ENCODE data around the gene SORBS1. TPM values are rescaled to one million over a fixed set of nuclear protein-coding genes. Genes with fewer than 3 reads are reported as not detected.

Gene SORBS1
- total RNA-seq, 1 donor from 2014 or later = 16.1 TPM

DNA sequence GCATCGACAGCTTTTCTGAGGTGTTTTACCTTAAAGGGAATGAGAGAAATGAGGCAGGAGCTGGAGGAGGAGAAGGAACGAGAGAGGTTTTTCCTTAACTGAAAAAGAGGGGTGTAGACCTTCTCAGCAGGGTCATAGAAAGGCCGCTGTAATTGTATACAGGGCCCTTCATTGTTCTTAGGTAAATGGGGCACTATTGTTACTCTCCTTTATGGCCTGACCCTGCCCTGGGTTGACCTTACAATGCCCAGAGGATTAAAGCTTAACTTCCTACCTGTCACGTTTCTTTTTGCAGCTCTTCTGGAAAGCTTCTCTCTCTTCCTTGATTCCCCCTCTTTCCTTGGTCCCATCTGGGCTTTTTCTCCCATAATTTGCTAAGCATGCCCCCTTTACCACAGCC, 256.7 kb downstream of the SORBS1 start:
- Histone ChIP-seq H3F3A (ENCODE audit: low read depth) (peaks cover 28% of the 10 kb centered on the region), H4K20me1 (ENCODE audit: low read depth) (peaks cover 11% of the 10 kb centered on the region), H3K36me3 (no peaks in the 10 kb centered on the region), H3K4me3 (no peak overlapping the region), H3K27me3 (peaks cover 39% of the 10 kb centered on the region), H3K9me3 (ENCODE audit: low read depth) (no peaks in the 10 kb centered on the region), H2AFZ (replicated peaks) (no peak overlapping the region), H3K4me2 (peak overlapping the region; percentile 50), H3K4me1 (peaks cover 20% of the 10 kb centered on the region), H3K27ac (no peak overlapping the region), H3K79me2 (ENCODE audit: low read depth) (no peaks in the 10 kb centered on the region), H3K9ac (no peak overlapping the region)
- H3K4me3 Mint-ChIP-seq = no peak overlapping the region
- H3K36me3 Mint-ChIP-seq = no peaks in the 10 kb centered on the region
- peaks cover 3% of the 10 kb centered on the region for H3K4me1 Mint-ChIP-seq
- peaks cover 6% of the 10 kb centered on the region for H3K27me3 Mint-ChIP-seq (ENCODE audit: insufficient read depth, low read depth)
- peak; percentile 66 for DNase-seq (ENCODE audit: low spot score)
- no peaks in the 10 kb centered on the region for H3K9me3 Mint-ChIP-seq
- H3K27ac Mint-ChIP-seq = no peak overlapping the region
- TF ChIP-seq EZH2phosphoT487 (IDR thresholded peaks at IDR 0.05) = no peak
- TF ChIP-seq, protein P1, sequence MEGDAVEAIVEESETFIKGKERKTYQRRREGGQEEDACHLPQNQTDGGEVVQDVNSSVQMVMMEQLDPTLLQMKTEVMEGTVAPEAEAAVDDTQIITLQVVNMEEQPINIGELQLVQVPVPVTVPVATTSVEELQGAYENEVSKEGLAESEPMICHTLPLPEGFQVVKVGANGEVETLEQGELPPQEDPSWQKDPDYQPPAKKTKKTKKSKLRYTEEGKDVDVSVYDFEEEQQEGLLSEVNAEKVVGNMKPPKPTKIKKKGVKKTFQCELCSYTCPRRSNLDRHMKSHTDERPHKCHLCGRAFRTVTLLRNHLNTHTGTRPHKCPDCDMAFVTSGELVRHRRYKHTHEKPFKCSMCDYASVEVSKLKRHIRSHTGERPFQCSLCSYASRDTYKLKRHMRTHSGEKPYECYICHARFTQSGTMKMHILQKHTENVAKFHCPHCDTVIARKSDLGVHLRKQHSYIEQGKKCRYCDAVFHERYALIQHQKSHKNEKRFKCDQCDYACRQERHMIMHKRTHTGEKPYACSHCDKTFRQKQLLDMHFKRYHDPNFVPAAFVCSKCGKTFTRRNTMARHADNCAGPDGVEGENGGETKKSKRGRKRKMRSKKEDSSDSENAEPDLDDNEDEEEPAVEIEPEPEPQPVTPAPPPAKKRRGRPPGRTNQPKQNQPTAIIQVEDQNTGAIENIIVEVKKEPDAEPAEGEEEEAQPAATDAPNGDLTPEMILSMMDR (IDR thresholded peaks at IDR 0.05) = no peak
- no peak for TF ChIP-seq EZH2 (IDR thresholded peaks at IDR 0.05)

DNA sequence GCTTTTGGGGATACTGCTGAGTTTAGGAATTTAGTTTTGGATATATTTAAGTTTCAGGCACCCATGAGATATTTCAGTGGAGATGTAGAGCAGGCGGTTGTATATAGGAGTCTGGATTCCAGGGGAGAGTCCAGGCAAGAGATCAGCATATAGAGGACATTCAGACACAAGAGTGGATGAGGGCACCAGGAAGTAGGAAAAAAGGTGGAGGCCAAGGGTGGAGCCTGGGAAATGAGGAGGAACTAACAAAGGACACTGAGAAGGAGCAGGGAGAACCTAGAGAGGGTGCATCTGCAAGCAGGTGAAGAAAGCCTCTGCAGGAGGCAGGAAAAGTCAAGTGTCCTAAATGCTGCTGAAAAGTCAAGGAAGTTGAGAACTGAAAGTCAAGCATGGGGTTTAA, 257.2 kb downstream of the SORBS1 start:
- no peaks in the 10 kb centered on the region for H3K36me3 Mint-ChIP-seq
- peaks cover 6% of the 10 kb centered on the region for H3K27me3 Mint-ChIP-seq (ENCODE audit: insufficient read depth, low read depth)
- H3K4me2 ChIP-seq = peak overlapping the region; percentile 50
- peaks cover 18% of the 10 kb centered on the region for H3K4me1 ChIP-seq
- no peak overlapping the region for H3K27ac Mint-ChIP-seq
- H3K9me3 ChIP-seq (ENCODE audit: low read depth) = no peaks in the 10 kb centered on the region
- DNase-seq (ENCODE audit: low spot score) = no peak
- peaks cover 11% of the 10 kb centered on the region for H4K20me1 ChIP-seq (ENCODE audit: low read depth)
- no peaks in the 10 kb centered on the region for H3K79me2 ChIP-seq (ENCODE audit: low read depth)
- peaks cover 3% of the 10 kb centered on the region for H3K4me1 Mint-ChIP-seq
- no peaks in the 10 kb centered on the region for H3K36me3 ChIP-seq
- H3K4me3 ChIP-seq = no peak overlapping the region
- H3K4me3 Mint-ChIP-seq = no peak overlapping the region
- H3F3A ChIP-seq (ENCODE audit: low read depth) = peaks cover 23% of the 10 kb centered on the region
- no peak overlapping the region for H3K9ac ChIP-seq
- H2AFZ ChIP-seq (replicated peaks) = no peak overlapping the region
- TF ChIP-seq, protein P1 (IDR thresholded peaks at IDR 0.05) = no peak
- TF ChIP-seq EZH2phosphoT487 (IDR thresholded peaks at IDR 0.05) = no peak
- no peak for TF ChIP-seq EZH2 (IDR thresholded peaks at IDR 0.05)
- no peak overlapping the region for H3K27ac ChIP-seq
- H3K9me3 Mint-ChIP-seq = no peaks in the 10 kb centered on the region
- peaks cover 39% of the 10 kb centered on the region for H3K27me3 ChIP-seq

DNA sequence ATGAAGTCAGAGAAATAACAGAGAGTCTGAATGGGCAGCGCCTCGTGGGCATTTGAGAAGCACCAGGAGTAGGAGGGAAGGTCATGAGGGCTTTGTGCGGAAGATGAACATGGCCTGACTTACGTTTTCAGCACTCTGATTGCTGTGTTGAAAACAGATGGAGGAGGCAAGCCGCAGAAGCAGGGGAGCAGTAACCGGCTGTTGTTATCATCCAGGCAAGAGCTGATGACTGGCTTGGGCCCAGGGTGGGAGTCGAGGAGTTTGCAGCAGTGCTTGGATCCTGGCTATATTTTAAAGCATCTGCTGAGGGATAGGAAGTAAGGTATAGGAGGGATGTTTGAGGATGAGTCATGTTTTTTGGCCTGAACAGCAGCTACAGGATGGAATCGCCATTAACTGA, 257.6 kb downstream of the SORBS1 start:
- Histone ChIP-seq H3K79me2 (ENCODE audit: low read depth) (no peaks in the 10 kb centered on the region), H4K20me1 (ENCODE audit: low read depth) (peaks cover 11% of the 10 kb centered on the region), H3K9me3 (ENCODE audit: low read depth) (no peaks in the 10 kb centered on the region), H2AFZ (replicated peaks) (no peak overlapping the region), H3K4me1 (peaks cover 16% of the 10 kb centered on the region), H3K27me3 (peaks cover 39% of the 10 kb centered on the region), H3K36me3 (no peaks in the 10 kb centered on the region), H3K9ac (no peak overlapping the region), H3F3A (ENCODE audit: low read depth) (peaks cover 19% of the 10 kb centered on the region), H3K27ac (no peak overlapping the region), H3K4me2 (peak overlapping the region; percentile 50), H3K4me3 (no peak overlapping the region)
- Mint-ChIP-seq H3K27me3 (ENCODE audit: insufficient read depth, low read depth) (peaks cover 6% of the 10 kb centered on the region), H3K36me3 (no peaks in the 10 kb centered on the region), H3K4me1 (no peaks in the 10 kb centered on the region), H3K4me3 (no peak overlapping the region), H3K9me3 (no peaks in the 10 kb centered on the region), H3K27ac (no peak overlapping the region)
- DNase-seq (ENCODE audit: low spot score) = no peak
- TF ChIP-seq EZH2phosphoT487 (IDR thresholded peaks at IDR 0.05) = no peak
- TF ChIP-seq, protein P1 (IDR thresholded peaks at IDR 0.05) = no peak
- TF ChIP-seq EZH2 (IDR thresholded peaks at IDR 0.05) = no peak

Measured in neural progenitor cell (in vitro differentiated cells).